D341Med (cell line): Measurements from ENCODE around the gene TWIST2.

Experiments
- DNase-seq: peaks from one replicate; pipeline ENCODE4 v3.0.0; 2012; ENCODE audit warnings: low spot score

TWIST2 gene

GRCh38 chr2:238905224-238905623 is 57.3 kb downstream of the TWIST2 start:
- DNase-seq, result no peak

GRCh38 chr2:238905644-238906043 is 57.8 kb downstream of the TWIST2 start:
- no peak for DNase-seq

- no peak for DNase-seq
Measured at GRCh38 chr2:238906254-238906935, 58.5 kb downstream of the TWIST2 start.

- no peak for DNase-seq
Measured at GRCh38 chr2:238906936-238907716, 59.2 kb downstream of the TWIST2 start.

GRCh38 chr2:238907717-238908173 is 59.9 kb downstream of the TWIST2 start:
- DNase-seq, result no peak

GRCh38 chr2:238908960-238909951 is 61.4 kb downstream of the TWIST2 start:
- DNase-seq, result no peak

- no peak for DNase-seq
Measured at GRCh38 chr2:238910751-238911351, 63.0 kb downstream of the TWIST2 start.

GRCh38 chr2:238911376-238912227 is 63.7 kb downstream of the TWIST2 start:
- DNase-seq, result no peak

GRCh38 chr2:238912228-238912915 is 64.5 kb downstream of the TWIST2 start:
- DNase-seq, result no peak

GRCh38 chr2:238912916-238913875 is 65.3 kb downstream of the TWIST2 start:
- DNase-seq, result no peak

GRCh38 chr2:238913931-238914647 is 66.2 kb downstream of the TWIST2 start:
- no peak for DNase-seq

GRCh38 chr2:238914648-238915015 is 66.7 kb downstream of the TWIST2 start:
- no peak for DNase-seq

- no peak for DNase-seq
Measured at GRCh38 chr2:238915196-238915595, 67.3 kb downstream of the TWIST2 start.

GRCh38 chr2:238915596-238915995 is 67.7 kb downstream of the TWIST2 start:
- no peak for DNase-seq

GRCh38 chr2:238916176-238916874 is 68.4 kb downstream of the TWIST2 start:
- no peak for DNase-seq

GRCh38 chr2:238916875-238917590 is 69.1 kb downstream of the TWIST2 start:
- no peak for DNase-seq

GRCh38 chr2:238919307-238919706 is 71.4 kb downstream of the TWIST2 start:
- no peak for DNase-seq
